Measurements from ENCODE around the gene HPS3. TPM values are rescaled to one million over a fixed set of nuclear protein-coding genes. Genes with fewer than 3 reads are reported as not detected.

HPS3 gene
- polyA plus RNA-seq = 15.6 and 17.1 TPM in 2 replicates
- polyA minus RNA-seq = 20.6 and 23.1 TPM in 2 replicates

- H3K9ac ChIP-seq (ENCODE audit: low read length) = peak within 1 kb of the TSS; percentile 67
These were observed at the start of gene HPS3 for GRCh38 chr3:149129326-149130205. Gene HPS3, plus strand, starts transcription at chr3:149129638. Its CDS starts 86 bp downstream, at chr3:149129724.

More at GRCh38 chr3:149129326-149130205, at the start of gene HPS3:
- no peaks in the 10 kb centered on the region for H3K9me2 ChIP-seq (ENCODE audit: insufficient read depth, low read length)
- no peaks in the 10 kb centered on the region for H3F3A ChIP-seq (ENCODE audit: insufficient read depth, low read length, poor library complexity, severe bottlenecking)
- TF ChIP-seq TAF1 (IDR thresholded peaks at IDR 0.05; ENCODE audit: low read depth) (no peak), MXI1 (conservative IDR thresholded peaks at IDR 0.05; ENCODE audit: poor library complexity, severe bottlenecking) (peak; percentile 47), POLR2AphosphoS5 (IDR thresholded peaks at IDR 0.05) (peak; percentile 40), REST (IDR thresholded peaks at IDR 0.05; ENCODE audit: borderline replicate concordance) (peak; percentile 35), RAD21 (conservative IDR thresholded peaks at IDR 0.05) (no peak), EP300 (conservative IDR thresholded peaks at IDR 0.05; ENCODE audit: poor library complexity, severe bottlenecking) (peak; percentile 30), CTCF (IDR thresholded peaks at IDR 0.05; ENCODE audit: poor library complexity, severe bottlenecking) (no peak), SMC3 (conservative IDR thresholded peaks at IDR 0.05; ENCODE audit: poor library complexity) (peak; percentile 15), EZH2 (IDR thresholded peaks at IDR 0.05; ENCODE audit: borderline replicate concordance, insufficient read depth, low read length, poor library complexity, severe bottlenecking) (no peak)
- H3K36me3 ChIP-seq (ENCODE audit: insufficient read depth, low read length) = no peaks in the 10 kb centered on the region
- H4K20me1 ChIP-seq (ENCODE audit: insufficient read depth) = no peaks in the 10 kb centered on the region
- H3K9me3 ChIP-seq (ENCODE audit: low read length) = no peaks in the 10 kb centered on the region
- H3K4me3 ChIP-seq (ENCODE audit: low read length) = peak within 1 kb of the TSS; percentile 82
- H3K79me2 ChIP-seq (replicated peaks; ENCODE audit: insufficient read depth, low read length) = no peaks in the 10 kb centered on the region
- H3K27ac ChIP-seq (ENCODE audit: low read length) = peak within 1 kb of the TSS; percentile 44
- peak within 1 kb of the TSS; percentile 70 for H3K4me2 ChIP-seq (ENCODE audit: low read length)
- H2AFZ ChIP-seq (ENCODE audit: low read depth, low read length) = peak within 1 kb of the TSS; percentile 81
- H3K27me3 ChIP-seq (ENCODE audit: insufficient read depth, low read depth, low read length) = no peaks in the 10 kb centered on the region
